HG03175 (cell line): ENCODE results near the gene FLVCR2.
A peak's percentile ranks its signal among the peaks of the same experiment; 100 is the strongest.
"Not testable (repeated sequence)": the region's sequence is repeated elsewhere in the genome, so short reads cannot be mapped to it uniquely, and the experiment has no call there.

Source experiments
- ATAC-seq: cut with Tn5 transposase; IDR thresholded peaks from one replicate; pipeline ENCODE4 v1.9.1; 2021; ENCODE audit warnings: mild to moderate bottlenecking, moderate library complexity; ENCODE audit not compliant: unreplicated experiment

FLVCR2 gene

GRCh38 chr14:75658957-75659356 lies 80.5 kb downstream of the FLVCR2 start:
- ATAC-seq: no peak

DNA sequence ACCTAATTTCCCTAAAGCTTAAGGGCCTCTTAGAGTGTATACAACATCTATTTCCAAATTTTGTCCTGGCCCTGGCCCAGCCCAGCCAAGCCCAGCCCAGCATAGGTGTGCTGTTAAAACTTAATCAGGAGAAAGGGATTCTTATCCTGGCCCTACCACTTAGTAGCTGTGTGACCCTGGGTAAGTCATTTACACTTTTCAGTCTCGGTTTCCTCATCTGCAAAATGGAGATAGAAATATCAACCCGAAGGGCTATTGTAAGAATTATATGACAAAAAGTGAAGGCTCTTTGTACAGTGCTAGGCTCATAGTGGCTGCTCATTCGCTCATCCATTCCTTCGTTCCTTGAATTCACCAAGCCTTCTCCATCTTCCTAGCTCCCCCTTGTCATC lies 81.8 kb downstream of the FLVCR2 start:
- no peak for ATAC-seq

DNA sequence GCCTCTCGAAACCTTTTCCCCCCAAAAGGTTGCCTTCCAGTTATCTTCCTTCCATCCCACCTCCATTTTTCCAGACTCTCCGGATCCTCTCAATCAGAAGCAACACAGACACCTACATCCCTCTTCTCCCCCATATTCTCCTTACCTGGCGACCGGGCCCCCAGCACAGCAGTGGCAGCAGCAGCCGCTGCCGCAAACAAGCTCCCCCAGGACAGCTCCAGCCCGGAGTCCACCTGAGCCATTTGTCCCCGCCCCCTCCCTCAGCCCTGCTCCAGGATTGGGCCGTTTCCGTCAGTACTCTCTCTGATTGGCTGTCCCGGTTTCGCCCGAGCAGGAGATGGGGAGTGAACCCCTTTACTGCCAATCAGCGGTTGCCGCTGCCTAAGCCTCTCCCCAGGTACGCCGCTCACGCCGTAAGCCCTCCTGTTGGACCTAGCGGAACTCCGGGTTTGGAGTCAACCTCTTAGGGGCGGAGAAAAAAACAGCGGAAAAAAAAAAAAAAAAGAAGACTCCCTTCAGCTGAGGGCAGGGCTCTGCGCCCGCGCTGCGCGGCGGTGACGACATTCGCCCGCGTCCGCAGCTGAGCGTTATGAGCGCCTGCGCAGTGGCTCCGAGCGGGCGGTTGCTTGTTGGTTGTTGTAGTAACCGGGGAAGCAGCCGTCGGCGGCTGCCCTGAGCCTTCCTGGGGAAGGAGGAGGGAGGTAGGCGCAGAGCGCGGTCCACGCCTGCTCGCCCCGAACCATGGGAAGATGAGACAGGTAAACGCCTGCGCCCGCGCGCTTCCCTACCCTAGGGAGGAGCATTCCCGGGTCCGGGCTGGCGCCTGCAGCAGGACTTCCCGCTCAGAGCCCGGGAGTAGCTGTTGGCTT lies 82.4 kb downstream of the FLVCR2 start, which contains the start of the genes ERG28 and TTLL5:
ERG28 (minus strand) TSS at position 247 of the 869 bp plus-strand sequence. CDS start 3,374 bp downstream, outside the sequence.
TTLL5 (plus strand) TSS at position 617 of the 869 bp plus-strand sequence. CDS start 1,904 bp downstream, outside the sequence.
- ATAC-seq: peak; percentile 97

DNA sequence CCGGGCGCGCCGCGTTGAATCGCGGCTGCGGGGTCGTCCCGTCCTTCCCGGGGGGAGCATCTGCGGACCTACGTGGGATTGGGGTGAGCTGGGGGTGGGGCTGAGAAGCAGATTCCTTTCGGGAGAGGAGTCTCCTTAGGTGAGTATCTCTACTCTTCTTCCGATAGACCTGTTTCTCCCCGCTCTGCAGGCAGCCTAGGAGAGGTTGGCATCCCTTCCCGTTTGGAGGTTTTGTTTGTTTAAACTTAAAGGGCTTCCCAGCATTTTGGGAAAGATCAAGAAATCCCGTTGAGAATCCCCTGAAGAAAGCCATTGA lies 83.0 kb downstream of the FLVCR2 start:
- peak; percentile 5 for ATAC-seq

GRCh38 chr14:75662966-75663365 lies 84.5 kb downstream of the FLVCR2 start:
- ATAC-seq: no peak

DNA sequence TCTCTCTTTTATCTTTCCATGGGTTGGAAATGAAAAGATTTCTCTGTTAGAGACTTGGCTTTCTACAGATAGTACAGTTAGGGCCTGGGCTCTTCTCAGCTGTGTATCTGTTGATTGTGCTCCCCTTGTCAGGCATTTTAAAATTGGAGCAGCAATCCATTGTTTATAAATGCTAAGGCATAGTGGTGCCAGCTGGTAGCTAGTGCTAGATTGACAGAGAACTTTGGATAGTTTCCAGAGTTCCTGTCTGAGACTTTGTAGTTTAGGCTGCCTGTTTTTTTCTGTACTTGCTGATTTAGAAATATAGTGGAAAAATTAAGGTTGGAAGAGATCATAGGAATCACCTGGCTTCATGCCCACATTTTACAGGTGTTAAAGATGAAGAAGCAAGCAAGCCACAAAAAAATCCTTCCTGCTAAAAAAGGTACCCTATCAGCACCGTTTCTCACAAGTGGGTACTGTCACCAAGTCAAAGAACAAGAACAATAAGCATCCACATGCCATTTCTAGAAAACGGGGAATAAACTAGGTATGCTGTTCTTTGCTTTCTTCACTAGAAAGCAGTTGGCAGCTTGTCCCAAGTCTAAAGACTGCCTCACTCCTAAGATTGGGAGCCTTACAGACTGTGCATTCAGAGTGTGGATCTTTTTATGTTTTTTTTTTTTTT lies 88.8 kb downstream of the FLVCR2 start:
- ATAC-seq: no peak

DNA sequence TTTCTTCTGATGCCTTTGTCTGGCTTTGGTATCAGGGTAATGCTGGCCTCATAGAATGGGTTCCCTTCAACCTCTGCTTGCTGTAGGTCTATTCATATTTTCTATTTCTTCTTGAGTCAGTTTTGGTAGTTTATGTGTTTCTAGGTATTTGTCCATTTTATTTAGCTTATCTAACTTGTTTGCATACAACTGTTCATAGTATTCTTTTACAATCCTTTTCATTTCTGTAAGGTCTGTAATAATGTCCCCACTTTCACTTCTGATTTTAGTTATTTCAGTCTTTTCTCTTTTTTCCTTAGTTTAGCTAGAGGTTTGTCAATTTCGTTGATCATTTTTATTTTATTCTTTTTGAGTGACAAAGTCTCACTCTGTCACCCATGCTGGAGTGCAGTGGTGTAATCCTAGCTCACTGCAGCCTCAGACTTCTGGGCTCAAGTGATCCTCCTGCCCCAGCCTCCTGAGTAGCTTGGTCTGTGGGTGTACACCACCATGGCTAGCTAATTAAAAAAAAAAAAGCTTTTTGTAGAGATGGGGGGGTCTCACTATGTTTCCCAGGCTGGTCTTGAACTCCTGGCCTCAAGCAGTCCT lies 94.3 kb downstream of the FLVCR2 start:
- no peak for ATAC-seq

- ATAC-seq: no peak
Measured at GRCh38 chr14:75673345-75674035, 95.1 kb downstream of the FLVCR2 start.

- no peak for ATAC-seq
Measured at GRCh38 chr14:75675265-75675960, 97.0 kb downstream of the FLVCR2 start.

DNA sequence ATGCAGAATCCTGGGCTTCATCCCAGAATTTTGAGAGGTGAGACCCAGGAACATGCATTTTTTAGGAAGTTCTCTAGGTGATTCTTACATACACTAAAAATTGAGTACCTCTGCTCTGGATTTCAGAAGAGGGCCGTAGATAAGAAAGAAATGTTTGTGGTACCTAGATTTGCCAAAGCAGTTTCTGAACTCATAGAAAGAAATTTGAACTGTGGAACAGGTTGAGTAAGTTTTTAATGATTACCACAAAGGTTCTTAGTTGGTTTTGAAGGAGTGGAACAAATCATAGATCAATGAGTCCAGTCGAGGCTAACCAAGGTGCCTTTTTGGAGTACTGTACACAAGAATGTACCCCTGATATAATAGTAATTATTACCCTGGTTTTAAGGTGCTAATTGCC lies 107.5 kb downstream of the FLVCR2 start:
- no peak for ATAC-seq

GRCh38 chr14:75689012-75689411 lies 110.6 kb downstream of the FLVCR2 start:
- ATAC-seq: no peak

DNA sequence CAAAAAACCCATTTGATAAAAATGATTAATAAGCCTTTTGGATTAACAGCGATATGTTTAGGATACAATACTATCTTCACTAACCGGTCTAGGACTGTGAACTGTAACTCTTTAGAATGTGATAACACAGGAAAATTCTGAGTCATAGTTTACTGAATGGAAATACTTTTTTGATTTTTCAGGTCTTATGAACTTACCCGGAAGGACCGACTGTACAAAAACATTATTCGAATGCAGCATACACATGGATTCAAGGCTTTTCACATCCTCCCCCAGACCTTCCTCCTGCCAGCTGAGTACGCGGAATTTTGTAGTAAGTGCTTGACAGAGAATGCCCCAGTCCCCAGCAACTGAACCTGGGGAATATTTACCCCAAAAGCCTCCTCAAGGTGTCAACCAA lies 111.6 kb downstream of the FLVCR2 start:
- no peak for ATAC-seq

DNA sequence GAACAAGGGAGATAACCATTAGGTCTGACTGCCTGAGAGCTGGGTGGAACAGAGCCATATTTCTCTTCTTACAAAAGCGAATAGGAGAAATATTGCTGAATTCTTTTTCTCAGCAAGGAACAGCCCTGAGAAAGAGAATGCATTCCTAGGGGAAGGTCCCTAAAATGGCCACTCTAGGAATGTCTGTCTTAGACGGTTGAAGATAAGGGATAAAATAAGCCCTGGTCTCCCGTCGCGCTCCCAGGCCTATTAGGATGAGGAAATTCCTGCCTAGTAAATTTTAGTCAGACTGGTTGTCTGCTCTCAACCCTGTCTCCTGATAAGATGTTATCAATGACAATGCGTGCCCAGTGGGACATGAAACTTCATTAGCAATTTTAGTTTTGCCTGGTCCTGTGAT lies 116.6 kb downstream of the FLVCR2 start:
- ATAC-seq: not testable (repeated sequence)

DNA sequence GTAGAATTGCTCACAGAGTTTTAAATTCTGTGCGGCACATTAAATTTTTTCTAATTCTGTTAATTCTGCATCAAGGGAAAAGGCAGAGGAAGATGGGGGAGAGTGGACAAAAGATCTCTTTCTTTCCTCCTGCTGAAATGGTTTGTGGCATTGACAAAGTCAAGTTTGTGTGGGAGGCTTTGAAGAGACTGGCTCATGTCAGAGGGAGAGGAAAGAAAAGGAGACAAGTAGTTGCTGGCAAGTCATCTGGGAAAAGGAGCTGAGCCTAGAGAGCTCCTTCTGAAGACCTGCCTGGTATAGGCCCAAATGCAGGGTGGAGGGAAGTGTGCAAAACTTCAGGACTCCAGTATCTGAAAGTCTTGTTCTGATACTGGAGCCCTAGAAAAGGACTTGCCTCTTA lies 119.0 kb downstream of the FLVCR2 start:
- no peak for ATAC-seq
